Measurements from ENCODE around the gene VAT1. TPM values are rescaled to one million over a fixed set of nuclear protein-coding genes. Genes with fewer than 3 reads are reported as not detected.

The VAT1 gene
- total and polyA plus RNA-seq, 2 donors (not counting 1 experiment from before 2014, with no cell fraction given) = 234 to 297 TPM

DNA sequence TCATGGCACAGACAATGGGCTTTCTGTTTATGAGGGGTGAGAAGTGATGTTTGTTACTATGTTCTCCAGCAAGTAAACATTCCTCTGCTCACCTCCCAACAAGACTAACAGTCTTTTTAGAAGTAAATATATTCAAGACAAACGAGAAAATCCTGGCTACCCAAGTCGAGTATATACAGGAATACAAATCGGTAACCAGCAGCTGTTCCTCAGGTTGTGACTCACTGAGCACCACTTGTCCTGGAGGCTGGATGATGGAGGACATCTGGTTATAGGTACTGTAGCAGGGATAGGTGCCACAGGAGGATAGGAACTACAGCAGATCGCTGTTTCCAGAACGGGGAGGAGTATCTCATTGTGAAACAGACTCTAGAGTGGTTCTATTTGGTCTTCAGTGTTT, 29.3 kb downstream of the VAT1 start:
- Histone ChIP-seq H3K9me3 (ENCODE audit: control insufficient read depth, insufficient read depth, low read depth, low read length) (no peaks in the 10 kb centered on the region), H3K4me2 (ENCODE audit: extremely low read depth, insufficient read depth, low read length) (no peak overlapping the region), H3K4me1 (ENCODE audit: control insufficient read depth, extremely low read depth, insufficient read depth, low read length) (peaks cover 12% of the 10 kb centered on the region), H3K36me3 (ENCODE audit: control insufficient read depth, insufficient read depth, low read length) (peaks cover 10% of the 10 kb centered on the region), H3K9ac (ENCODE audit: insufficient read depth, low read length) (no peak overlapping the region), H3K27me3 (ENCODE audit: control insufficient read depth, insufficient read depth, low read length) (no peaks in the 10 kb centered on the region), H3K27ac (ENCODE audit: insufficient read depth, low read length) (no peak overlapping the region), H2AFZ (ENCODE audit: low read length) (no peak overlapping the region), H4K20me1 (ENCODE audit: control insufficient read depth, extremely low read depth, insufficient read depth, low read length) (no peaks in the 10 kb centered on the region), H3K79me2 (ENCODE audit: control insufficient read depth, insufficient read depth, low read length) (no peaks in the 10 kb centered on the region), H3K4me3 (replicated peaks in 1 of 4; ENCODE audit: control extremely low read depth in 1 of 4, insufficient read depth in 1 of 4, low read depth in 3 of 4, low read length in 4 of 4) (no peak overlapping the region)
- no peak for DNase-seq (ENCODE audit: low read depth in 2 of 2)
- TF ChIP-seq, protein P1, sequence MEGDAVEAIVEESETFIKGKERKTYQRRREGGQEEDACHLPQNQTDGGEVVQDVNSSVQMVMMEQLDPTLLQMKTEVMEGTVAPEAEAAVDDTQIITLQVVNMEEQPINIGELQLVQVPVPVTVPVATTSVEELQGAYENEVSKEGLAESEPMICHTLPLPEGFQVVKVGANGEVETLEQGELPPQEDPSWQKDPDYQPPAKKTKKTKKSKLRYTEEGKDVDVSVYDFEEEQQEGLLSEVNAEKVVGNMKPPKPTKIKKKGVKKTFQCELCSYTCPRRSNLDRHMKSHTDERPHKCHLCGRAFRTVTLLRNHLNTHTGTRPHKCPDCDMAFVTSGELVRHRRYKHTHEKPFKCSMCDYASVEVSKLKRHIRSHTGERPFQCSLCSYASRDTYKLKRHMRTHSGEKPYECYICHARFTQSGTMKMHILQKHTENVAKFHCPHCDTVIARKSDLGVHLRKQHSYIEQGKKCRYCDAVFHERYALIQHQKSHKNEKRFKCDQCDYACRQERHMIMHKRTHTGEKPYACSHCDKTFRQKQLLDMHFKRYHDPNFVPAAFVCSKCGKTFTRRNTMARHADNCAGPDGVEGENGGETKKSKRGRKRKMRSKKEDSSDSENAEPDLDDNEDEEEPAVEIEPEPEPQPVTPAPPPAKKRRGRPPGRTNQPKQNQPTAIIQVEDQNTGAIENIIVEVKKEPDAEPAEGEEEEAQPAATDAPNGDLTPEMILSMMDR (conservative IDR thresholded peaks at IDR 0.05 in 1 of 2, IDR thresholded peaks at IDR 0.05 in 1 of 2; ENCODE audit: low read depth in 1 of 2, low read length in 2 of 2) = no peak

DNA sequence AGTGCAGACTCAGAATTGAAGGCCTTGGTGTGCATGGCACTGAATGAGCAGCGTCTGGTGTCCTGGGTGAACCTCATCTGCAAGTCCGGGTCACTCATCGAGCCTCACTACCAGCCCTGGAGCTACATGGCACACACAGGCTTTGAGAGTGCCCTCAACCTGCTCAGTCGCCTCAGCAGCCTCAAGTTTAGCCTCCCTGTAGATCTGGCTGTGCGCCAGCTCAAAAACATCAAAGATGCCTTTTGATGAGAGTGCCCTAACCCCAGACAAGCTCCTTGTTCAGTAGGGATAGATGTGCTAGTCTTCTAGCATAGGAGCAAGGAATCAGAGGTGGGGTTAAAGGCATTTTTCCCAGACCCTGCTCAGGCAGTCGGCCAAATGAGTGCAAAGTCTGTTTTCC, 30.7 kb downstream of the VAT1 start:
- DNase-seq (ENCODE audit: low read depth in 2 of 2) = no peak
- Histone ChIP-seq H3K4me1 (ENCODE audit: control insufficient read depth, extremely low read depth, insufficient read depth, low read length) (peaks cover 7% of the 10 kb centered on the region), H3K9ac (ENCODE audit: insufficient read depth, low read length) (no peak overlapping the region), H3K79me2 (ENCODE audit: control insufficient read depth, insufficient read depth, low read length) (no peaks in the 10 kb centered on the region), H4K20me1 (ENCODE audit: control insufficient read depth, extremely low read depth, insufficient read depth, low read length) (no peaks in the 10 kb centered on the region), H3K4me3 (replicated peaks in 1 of 4; ENCODE audit: control extremely low read depth in 1 of 4, insufficient read depth in 1 of 4, low read depth in 3 of 4, low read length in 4 of 4) (no peak overlapping the region), H3K9me3 (ENCODE audit: control insufficient read depth, insufficient read depth, low read depth, low read length) (no peaks in the 10 kb centered on the region), H3K27ac (ENCODE audit: insufficient read depth, low read length) (no peak overlapping the region), H3K27me3 (ENCODE audit: control insufficient read depth, insufficient read depth, low read length) (no peaks in the 10 kb centered on the region), H2AFZ (ENCODE audit: low read length) (no peak overlapping the region), H3K4me2 (ENCODE audit: extremely low read depth, insufficient read depth, low read length) (no peak overlapping the region), H3K36me3 (ENCODE audit: control insufficient read depth, insufficient read depth, low read length) (peaks cover 10% of the 10 kb centered on the region)
- TF ChIP-seq EZH2 (IDR thresholded peaks at IDR 0.05; ENCODE audit: low read length, missing control alignments) = no peak
- TF ChIP-seq, protein P1 (conservative IDR thresholded peaks at IDR 0.05 in 1 of 2, IDR thresholded peaks at IDR 0.05 in 1 of 2; ENCODE audit: low read depth in 1 of 2, low read length in 2 of 2) = no peak

DNA sequence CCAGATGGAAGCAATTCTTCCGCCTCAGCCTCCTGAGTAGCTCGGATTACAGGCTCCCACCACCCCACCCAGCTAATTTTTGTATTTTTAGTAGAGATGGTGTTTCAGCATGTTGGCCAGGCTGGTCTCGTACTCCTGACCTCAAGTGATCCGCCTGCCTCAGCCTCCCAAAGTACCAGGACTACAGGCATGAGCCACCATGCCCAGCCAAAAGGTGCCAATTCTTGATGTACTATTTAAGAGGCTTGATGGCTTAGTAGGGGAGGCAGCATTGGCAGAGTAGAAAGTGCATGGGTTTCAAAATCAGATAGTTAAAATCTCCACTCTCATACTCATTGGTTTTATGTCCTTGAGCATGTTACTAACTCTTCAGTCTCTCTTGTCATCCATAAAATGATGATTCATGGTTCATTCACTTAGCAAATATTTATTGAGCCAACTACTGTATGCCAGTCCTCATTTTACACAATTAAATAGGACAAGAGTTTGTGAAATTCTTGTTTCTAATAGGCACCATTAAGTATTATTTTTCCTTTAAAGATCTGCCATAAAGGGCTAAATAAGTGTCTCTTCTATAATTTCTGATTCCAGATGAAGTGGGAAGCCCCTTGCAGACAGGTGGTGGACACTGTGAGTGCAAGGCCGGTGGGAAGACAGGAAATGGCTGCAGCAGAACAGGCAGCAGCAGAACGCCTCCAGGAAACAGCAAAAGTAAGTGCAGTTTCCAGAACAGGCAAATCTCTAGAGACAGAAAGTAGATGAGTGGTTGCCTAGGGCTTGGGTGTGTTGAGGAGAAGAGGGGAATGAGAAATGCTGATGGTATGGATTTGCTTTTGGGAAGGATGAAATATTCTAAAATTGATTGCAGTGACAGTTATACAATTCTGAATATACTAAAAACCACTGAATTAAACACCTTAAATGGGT, 32.2 kb downstream of the VAT1 start:
- peak in 1 of 2 donors; percentile 36 for DNase-seq (ENCODE audit: low read depth in 2 of 2)
- Histone ChIP-seq H3K4me2 (ENCODE audit: extremely low read depth, insufficient read depth, low read length) (peak overlapping the region; percentile 23), H3K4me1 (ENCODE audit: control insufficient read depth, extremely low read depth, insufficient read depth, low read length) (peaks cover 7% of the 10 kb centered on the region)

More for the DNA sequence above, 32.2 kb downstream of the VAT1 start:
- Histone ChIP-seq H3K79me2 (ENCODE audit: control insufficient read depth, insufficient read depth, low read length) (no peaks in the 10 kb centered on the region), H3K9me3 (ENCODE audit: control insufficient read depth, insufficient read depth, low read depth, low read length) (no peaks in the 10 kb centered on the region), H2AFZ (ENCODE audit: low read length) (no peak overlapping the region), H4K20me1 (ENCODE audit: control insufficient read depth, extremely low read depth, insufficient read depth, low read length) (no peaks in the 10 kb centered on the region), H3K27me3 (ENCODE audit: control insufficient read depth, insufficient read depth, low read length) (no peaks in the 10 kb centered on the region), H3K36me3 (ENCODE audit: control insufficient read depth, insufficient read depth, low read length) (peaks cover 10% of the 10 kb centered on the region), H3K4me3 (replicated peaks in 1 of 4; ENCODE audit: control extremely low read depth in 1 of 4, insufficient read depth in 1 of 4, low read depth in 3 of 4, low read length in 4 of 4) (no peak overlapping the region), H3K9ac (ENCODE audit: insufficient read depth, low read length) (no peak overlapping the region), H3K27ac (ENCODE audit: insufficient read depth, low read length) (no peak overlapping the region)
- no peak for TF ChIP-seq EZH2 (IDR thresholded peaks at IDR 0.05; ENCODE audit: low read length, missing control alignments)
- TF ChIP-seq, protein P1 (conservative IDR thresholded peaks at IDR 0.05 in 1 of 2, IDR thresholded peaks at IDR 0.05 in 1 of 2; ENCODE audit: low read depth in 1 of 2, low read length in 2 of 2) = no peak
